K562 (cell line): Measurements from ENCODE around the gene LIMCH1.

Experiments
- NR3C1 ChIP-seq: sonication (generic); formaldehyde crosslinking; IDR thresholded peaks from 2 replicates; pipeline ENCODE4 v1.8.1; 2022; ENCODE audit warnings: missing genetic modification reagents
- ZBTB7A ChIP-seq: IDR thresholded peaks from 2 replicates; pipeline ENCODE4 v1.6.1; 2011; ENCODE audit warnings: low read depth, mild to moderate bottlenecking, low read length, moderate library complexity, borderline replicate concordance; ENCODE audit not compliant: control insufficient read depth
- ZFX ChIP-seq: sonication (generic); formaldehyde crosslinking; IDR thresholded peaks from 2 replicates; pipeline ENCODE4 v1.8.0; 2022; ENCODE audit warnings: mild to moderate bottlenecking, missing genetic modification reagents, moderate library complexity
- ZNF217 ChIP-seq: sonication (generic); formaldehyde crosslinking; IDR thresholded peaks from 2 replicates; pipeline ENCODE4 v1.8.0; 2022; ENCODE audit warnings: mild to moderate bottlenecking, missing genetic modification reagents

DNA sequence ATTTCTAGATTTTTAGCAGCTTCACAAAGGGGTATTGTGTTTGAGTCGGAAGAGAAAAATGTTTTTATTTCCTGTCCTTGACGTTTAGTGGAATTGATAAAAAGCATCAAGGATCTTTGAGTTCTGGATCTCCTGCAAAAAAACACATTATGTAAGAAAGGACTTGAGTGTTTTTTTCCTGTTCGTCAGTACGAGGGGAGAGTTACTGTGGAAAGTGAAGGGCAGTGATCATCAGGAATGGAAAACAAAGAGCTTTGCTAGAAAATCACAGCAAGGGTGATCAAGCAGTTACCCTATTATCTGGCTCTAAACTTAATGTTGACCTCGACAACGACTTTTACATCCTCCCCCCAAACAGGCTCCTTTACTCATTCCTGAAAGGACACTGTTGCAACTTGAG lies 7.3 kb downstream of the LIMCH1 start:
- TF ChIP-seq ZNF217 (CRISPR knock-in tag) (no peak), ZFX (CRISPR knock-in tag) (no peak), ZBTB7A (no peak), NR3C1 (CRISPR knock-in tag) (no peak)
